Endometrial microvascular endothelial cells (primary cell): Measurements from ENCODE around the gene PRR22. TPM values are rescaled to one million over a fixed set of nuclear protein-coding genes. Genes with fewer than 3 reads are reported as not detected.
"Not testable (repeated sequence)": the region's sequence is repeated elsewhere in the genome, so short reads cannot be mapped to it uniquely, and the experiment has no call there.

Experiments used
- in situ Hi-C: cut with HindIII; loops from 2 replicates; pipeline ENCODE4 v1.10.0; 2017; ENCODE audit warnings: low sequenced_read_pairs, low pct_unique_long_range_greater_than_20kb; ENCODE audit errors: inconsistent ontology term
- total RNA-seq: library from RNA; depleted of rRNA; stranded (reverse); fragments of >200 nt; gene quantifications from one replicate; pipeline ENCODE4 v1.2.3, GENCODE V29; 2015; ENCODE audit errors: inconsistent ontology term

PRR22 gene
- total RNA-seq, 1 donor from 2014 or later, result 0.09 TPM

DNA sequence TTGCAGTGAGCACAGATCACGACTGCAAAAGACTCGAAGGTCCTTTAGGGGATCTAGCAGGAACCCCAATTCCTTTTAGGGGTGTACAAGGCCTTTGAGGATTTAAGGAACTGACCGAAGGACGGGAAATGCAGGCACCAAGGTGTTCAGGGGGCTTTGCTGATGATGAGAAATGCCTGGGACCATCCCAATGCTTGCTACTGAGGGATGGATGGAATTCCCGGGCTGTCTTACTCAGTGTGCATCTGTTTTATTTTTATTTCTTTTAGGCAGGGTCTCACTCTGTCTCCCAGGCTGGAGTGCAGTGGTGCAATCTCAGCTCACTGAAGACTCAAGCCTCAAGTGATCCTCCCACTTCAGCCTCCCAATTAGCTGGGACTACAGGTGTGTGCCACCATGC is 11.3 kb downstream of the PRR22 start:
- in situ Hi-C loops, result no loop called here

DNA sequence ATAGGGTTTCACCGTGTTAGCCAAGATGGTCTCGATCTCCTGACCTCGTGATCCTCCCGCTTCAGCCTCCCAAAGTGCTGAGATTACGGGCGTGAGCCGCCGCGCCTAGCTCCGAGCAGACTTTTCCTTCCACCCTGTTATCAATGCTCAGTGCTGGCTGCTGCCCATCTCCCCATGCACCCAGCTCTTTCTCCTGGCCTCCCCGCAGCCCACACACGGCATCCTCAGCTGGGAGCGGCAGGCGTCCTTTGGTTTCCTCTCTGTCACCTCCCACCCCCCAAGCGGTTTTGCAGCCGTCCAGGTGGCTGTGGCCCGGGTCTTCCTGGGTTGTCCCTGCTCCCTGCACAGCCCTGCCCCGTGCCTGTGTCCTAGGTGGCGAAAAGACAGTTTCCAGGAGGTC is 12.1 kb downstream of the PRR22 start:
- in situ Hi-C loops, result no loop called here

DNA sequence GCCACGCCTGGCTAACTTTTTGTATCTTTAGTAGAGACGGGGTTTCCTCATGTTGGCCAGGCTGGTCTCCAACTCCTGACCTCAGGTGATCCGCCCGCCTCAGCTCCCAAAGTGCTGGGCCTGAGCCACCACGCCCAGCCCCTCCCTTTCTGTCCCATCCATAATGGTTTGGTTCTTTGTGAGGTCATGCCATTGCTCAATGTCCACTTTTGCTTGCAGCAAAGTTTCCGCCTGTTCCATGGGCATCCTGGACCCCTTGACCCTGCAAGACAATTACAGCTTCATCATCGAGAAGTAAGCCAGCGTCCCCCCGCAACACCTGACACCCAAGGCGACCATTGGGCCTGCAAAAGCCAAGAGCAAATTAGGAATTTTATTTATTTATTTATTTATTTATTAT is 16.6 kb downstream of the PRR22 start:
- in situ Hi-C loops, result no loop called here

DNA sequence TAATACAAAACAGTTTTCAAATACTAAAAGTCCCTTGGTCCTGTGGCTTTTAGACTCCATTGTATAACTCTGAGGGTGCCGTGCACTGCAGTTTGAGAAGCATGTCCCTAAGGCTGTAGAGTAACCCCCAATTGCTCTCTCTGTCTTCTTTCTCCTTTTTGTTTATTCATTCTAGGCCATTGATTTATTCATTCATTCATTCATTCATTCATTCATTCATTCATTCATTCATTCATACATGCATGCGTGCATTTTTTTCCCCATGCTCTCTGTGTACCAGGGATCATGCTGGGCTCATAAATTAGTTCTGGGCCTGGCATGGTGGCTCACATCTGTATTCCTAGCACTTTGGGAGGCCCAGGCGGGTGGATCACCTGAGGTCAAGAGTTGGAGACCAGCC is 19.3 kb downstream of the PRR22 start:
- in situ Hi-C loops, result no loop called here

DNA sequence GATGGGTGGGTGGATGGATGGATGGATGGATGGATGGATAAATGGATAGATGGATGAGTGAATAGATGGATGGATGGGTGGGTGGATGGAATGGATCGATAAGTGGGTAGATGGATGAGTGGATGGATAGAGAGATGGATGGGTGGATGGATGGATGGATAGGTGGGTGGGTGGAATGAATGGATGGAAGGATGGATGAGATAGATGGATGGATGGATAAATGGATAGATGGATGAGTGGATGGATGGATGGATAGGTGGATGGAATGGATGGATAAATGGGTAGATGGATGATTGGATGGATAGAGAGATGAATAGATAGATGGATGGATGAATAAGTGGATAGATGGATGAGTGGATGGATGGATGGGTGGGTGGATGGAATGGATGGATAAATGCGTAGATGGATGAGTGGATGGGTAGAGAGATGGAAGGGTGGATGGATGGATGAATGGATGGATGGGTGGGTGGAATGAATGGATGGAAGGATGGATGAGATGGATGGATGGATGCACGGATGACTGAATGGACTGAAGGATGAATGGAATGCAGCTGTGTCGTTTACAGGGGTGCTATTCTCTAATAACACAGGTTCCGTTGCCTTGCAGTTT is 21.8 kb downstream of the PRR22 start:
- in situ Hi-C loops, result no loop called here

DNA sequence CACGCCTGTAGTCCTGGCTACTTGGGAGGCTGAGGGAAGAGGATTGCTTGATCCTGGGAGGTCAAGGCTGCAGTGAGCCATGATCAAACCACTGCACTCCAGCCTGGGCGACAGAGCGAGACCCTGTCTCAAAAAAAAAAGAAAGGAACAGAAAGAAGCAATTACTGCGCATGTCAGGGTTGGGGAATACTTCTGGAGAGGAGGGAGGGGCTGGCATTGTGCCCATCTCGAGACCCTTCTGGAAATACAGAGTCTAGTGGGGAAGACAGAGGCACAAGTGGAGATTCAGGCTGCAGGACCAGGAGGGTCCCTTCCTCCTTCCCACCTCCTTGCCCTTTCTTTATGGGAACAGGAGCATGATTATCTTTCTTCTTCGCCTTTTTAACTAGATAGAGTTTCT is 30.8 kb downstream of the PRR22 start:
- in situ Hi-C loops, result no loop called here

DNA sequence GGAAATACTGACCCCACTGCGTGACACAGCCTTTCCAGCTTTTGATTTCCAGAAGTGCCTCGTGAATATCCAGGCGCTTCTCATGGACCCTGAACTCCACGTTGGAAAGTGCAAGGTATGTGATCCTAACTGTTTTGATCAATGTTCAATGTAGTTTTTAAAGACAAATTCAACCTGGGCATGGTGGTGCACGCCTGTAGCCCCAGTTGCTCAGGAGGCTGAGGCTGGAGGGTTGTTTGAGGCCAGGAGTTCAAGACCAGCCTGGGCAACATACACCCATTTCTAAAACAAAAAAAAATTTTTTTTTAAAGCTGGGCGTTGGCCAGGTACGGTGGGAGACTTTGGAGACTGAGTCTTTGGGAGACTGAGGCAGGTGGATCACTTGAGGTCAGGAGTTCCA is 32.8 kb downstream of the PRR22 start:
- in situ Hi-C loops, result no loop called here

DNA sequence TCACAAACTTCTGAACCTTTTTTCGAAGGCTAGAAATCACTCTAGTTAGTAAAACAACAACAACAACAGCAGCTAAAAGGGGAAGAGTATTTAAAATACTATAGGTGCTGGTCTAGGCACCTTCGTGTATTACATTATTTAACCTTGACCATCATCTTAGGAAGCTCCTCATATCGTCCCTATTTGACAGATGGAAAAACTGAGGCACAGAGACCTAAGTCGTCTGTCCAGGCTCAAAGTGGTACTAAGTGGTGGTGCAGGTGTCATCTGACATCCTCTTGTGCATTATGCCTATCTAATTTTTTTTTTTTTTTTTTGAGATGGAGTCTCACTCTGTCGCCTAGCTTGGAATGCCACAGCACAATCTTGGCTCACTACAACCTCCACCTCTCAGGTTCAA is 35.0 kb downstream of the PRR22 start:
- in situ Hi-C loops, result no loop called here

DNA sequence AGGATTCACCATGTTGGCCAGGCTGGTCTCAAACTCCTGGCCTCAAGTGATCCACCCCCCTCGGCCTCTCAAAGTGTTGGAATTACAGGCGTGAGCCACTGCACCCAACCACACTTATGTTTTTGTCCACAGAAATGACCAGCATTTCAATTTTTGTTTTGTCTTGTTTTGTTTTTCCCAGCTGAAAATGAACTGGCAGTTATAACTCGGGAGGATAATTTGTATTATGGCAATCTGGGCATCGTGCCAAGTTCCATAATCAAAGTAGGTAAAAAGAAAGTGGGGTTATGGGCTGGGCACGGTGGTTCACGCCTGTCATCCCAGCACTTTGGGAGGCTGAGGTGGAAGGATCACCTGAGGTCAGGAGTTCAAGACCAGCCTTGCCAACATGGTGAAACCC is 35.6 kb downstream of the PRR22 start:
- in situ Hi-C loops, result not testable (repeated sequence)

DNA sequence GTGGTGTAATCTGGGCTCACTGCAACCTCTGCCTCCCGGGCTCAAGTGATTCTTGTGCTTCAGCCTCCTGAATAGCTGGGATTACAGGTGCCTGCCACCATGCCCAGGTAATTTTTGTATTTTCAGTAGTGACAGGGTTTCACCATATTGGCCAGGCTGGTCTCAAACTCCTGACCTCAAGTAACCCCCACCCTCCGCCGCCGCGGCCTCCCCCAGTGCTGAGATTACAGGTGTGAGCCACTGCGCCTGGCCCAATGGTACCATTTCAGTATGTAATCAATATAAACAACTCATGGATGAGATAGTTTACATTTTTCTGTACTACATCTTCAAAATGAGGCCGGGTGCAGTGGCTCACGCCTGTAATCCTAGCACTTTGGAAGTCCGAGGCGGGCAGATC is 39.5 kb downstream of the PRR22 start:
- in situ Hi-C loops, result not testable (repeated sequence)

DNA sequence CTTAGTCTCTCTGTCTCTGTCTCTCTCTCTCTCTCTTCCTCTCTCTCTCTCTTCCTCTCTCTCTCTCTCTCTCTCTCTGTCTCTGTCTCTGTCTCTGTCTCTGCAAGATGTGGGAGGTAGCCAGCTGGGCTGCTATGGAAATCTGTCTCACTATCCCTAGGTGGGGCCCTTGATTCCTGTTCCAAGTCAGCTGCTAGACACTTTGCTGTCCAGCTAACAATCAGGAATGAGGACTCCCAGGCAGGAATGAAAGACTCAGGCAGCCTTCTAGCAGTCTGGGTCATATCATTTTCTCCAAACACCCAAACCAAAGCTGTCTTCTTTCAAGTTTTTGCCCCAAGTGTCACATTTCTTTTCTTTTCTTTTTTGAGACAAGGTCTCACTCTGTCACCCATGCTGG is 40.9 kb downstream of the PRR22 start:
- in situ Hi-C loops, result no loop called here

DNA sequence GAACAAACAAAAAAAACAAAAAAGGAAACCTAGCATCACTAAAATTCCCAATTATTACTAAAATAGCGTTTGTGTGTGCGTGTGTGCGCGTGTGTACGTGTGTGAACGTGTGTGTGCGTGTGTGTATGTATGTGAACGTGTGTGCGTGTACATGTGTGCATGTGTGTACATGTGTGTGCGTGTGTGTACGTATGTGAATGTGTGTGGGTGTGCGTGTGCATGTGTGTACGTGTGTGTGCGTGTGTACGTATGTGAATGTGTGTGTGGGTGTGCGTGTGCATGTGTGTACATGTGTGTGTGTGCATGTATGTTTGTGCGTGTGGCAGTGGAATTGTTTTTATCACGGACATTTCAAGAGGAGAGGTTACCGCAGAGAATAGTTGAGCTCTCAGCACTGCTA is 42.5 kb downstream of the PRR22 start:
- in situ Hi-C loops, result no loop called here

DNA sequence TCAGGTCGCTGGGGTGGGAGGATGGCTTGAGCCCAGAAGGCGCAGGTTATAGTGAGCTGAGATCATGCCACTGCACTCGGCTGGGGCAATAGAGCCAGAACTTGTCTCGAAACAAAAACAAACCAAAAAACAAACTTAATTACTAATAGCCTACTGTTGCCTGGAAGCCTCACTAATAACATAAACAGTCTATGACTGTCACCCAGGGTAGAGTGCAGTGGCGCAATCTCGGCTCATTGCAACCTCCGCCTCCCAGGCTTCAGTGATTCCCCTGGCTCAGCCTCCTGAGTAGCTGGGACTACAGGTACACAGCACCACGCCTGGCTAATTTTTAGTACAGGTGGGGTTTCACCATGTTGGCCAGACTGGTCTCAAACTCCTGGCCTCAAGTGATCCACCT is 46.1 kb downstream of the PRR22 start:
- in situ Hi-C loops, result no loop called here

DNA sequence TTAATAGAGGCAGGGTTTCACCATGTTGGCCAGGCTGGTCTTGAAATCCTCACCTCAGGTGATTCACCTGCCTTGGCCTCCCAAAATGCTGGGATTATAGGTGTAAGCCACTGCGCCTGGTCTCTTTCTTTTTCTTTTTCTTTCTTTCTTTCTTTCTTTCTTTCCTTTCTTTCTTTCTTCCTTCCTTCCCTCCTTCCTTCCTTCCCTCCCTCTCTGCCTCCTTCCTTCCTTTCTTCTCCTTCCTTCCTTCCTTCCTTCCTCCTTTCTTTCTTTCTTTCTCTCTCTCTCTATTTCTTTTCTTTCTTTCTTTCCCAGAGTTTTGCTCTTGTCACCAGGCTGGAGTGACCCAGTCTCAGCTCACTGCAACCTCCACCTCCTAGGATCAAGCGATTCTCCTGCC is 51.4 kb downstream of the PRR22 start:
- in situ Hi-C loops, result not testable (repeated sequence)

Other genes with a start within 250 kb of the PRR22 start
- not detected for gene TINCR, start 216.8 kb downstream of the PRR22 start, total RNA-seq
- gene SAFB2, start 162.0 kb downstream of the PRR22 start, total RNA-seq, result 17.8 TPM
- gene SAFB, start 161.7 kb downstream of the PRR22 start, total RNA-seq, result 27.9 TPM
- 42.4 TPM for gene MICOS13, start 104.2 kb downstream of the PRR22 start, total RNA-seq
- 2.6 TPM for gene HSD11B1L, start 103.7 kb downstream of the PRR22 start, total RNA-seq
- 961 TPM for gene RPL36, start 94.5 kb downstream of the PRR22 start, total RNA-seq
- gene LONP1, start 64.6 kb downstream of the PRR22 start, total RNA-seq, result 95.7 TPM
- not detected for gene CATSPERD, start 64.1 kb downstream of the PRR22 start, total RNA-seq
- gene DUS3L, start 6.4 kb upstream of the PRR22 start, total RNA-seq, result 25.3 TPM
- gene NRTN, start 20.3 kb upstream of the PRR22 start, total RNA-seq, result not detected
- not detected for gene FUT6, start 55.0 kb upstream of the PRR22 start, total RNA-seq
- not detected for gene FUT3, start 66.7 kb upstream of the PRR22 start, total RNA-seq
- not detected for gene FUT5, start 85.8 kb upstream of the PRR22 start, total RNA-seq
- 324 TPM for gene NDUFA11, start 119.0 kb upstream of the PRR22 start, total RNA-seq
- gene VMAC, start 120.1 kb upstream of the PRR22 start, total RNA-seq, result 8.5 TPM
- 1.9 TPM for gene CAPS, start 129.5 kb upstream of the PRR22 start, total RNA-seq
- gene RANBP3, start 193.4 kb upstream of the PRR22 start, total RNA-seq, result 48.9 TPM